Muscle of leg (tissue), 16 donors: ENCODE results near the gene PCOLCE2. TPM values are rescaled to one million over a fixed set of nuclear protein-coding genes. Genes with fewer than 3 reads are reported as not detected.
A peak's percentile ranks its signal among the peaks of the same experiment; 100 is the strongest.

Experiments used
- DNase-seq: peaks from one replicate; pipeline ENCODE4 v3.0.0; 2013
- H3K27ac ChIP-seq: one replicate; pipeline ENCODE4 v1.5.1; 2013; ENCODE audit warnings: mild to moderate bottlenecking, low read length, control low read depth
- H3K27me3 ChIP-seq: one replicate; pipeline ENCODE4 v1.6.1; 2013; ENCODE audit warnings: low read length; ENCODE audit not compliant: control insufficient read depth, insufficient read depth
- H3K36me3 ChIP-seq: one replicate; pipeline ENCODE4 v1.6.1; 2013; ENCODE audit warnings: low read length; ENCODE audit not compliant: control insufficient read depth, insufficient read depth
- H3K4me1 ChIP-seq: one replicate; pipeline ENCODE4 v1.6.1; 2013; ENCODE audit warnings: low read length; ENCODE audit not compliant: control insufficient read depth, insufficient read depth
- H3K4me3 ChIP-seq: one replicate; pipeline ENCODE4 v1.5.1; 2013; ENCODE audit warnings: low read length, control low read depth
- H3K9me3 ChIP-seq: replicated peaks from 2 replicates; pipeline ENCODE4 v1.6.1; 2013; ENCODE audit warnings: low read depth, low read length; ENCODE audit not compliant: control insufficient read depth
- WGBS: methylation state at CpG from one replicate; pipeline ENCODE4 v1.1.5; 2013; ENCODE audit warnings: missing lambda C conversion rate; ENCODE audit not compliant: insufficient coverage; 5-methylcytosine and 5-hydroxymethylcytosine counted together
- long read RNA-seq, 11 donors: transcript quantifications; one replicate each; lab custom pipeline, GENCODE V29; 2026
- polyA plus RNA-seq, 8 donors: library from polyadenylated mRNA; unstranded; fragments of 120-200 nt; gene quantifications; one replicate each; pipeline versions ENCODE4 v1.2.1 to v1.2.3, GENCODE V29; 2013; ENCODE audit warnings: inconsistent platforms in 1 of 8, low replicate concordance in 1 of 8; ENCODE audit not compliant: insufficient read length in 8 of 8, insufficient read depth in 1 of 8
- total RNA-seq: library from RNA; stranded (reverse); fragments of 120-200 nt; gene quantifications from one replicate; pipeline ENCODE4 v1.2.4, GENCODE V29; 2013

The PCOLCE2 gene, protein sequence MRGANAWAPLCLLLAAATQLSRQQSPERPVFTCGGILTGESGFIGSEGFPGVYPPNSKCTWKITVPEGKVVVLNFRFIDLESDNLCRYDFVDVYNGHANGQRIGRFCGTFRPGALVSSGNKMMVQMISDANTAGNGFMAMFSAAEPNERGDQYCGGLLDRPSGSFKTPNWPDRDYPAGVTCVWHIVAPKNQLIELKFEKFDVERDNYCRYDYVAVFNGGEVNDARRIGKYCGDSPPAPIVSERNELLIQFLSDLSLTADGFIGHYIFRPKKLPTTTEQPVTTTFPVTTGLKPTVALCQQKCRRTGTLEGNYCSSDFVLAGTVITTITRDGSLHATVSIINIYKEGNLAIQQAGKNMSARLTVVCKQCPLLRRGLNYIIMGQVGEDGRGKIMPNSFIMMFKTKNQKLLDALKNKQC
- total RNA-seq (2.5 TPM), polyA plus RNA-seq (1 to 10 TPM in 5 of 8 donors, under 1 TPM in 3; 0.79 to 7.2 (median 1.8) TPM)
- long read RNA-seq, donor 1, result 0 reads
- long read RNA-seq, donor 2, result 0 reads
- long read RNA-seq, donor 3, result 0 reads
- long read RNA-seq, donor 4, result 0 reads
- long read RNA-seq, donor 5, transcript PCOLCE2-201 (9 exons, 2,021 nt), result major isoform, 6 of 6 reads
- long read RNA-seq, donor 5, partial matches to known transcripts, result 0 of 6 reads
- long read RNA-seq, donor 5, other reads (novel, unspliced or antisense), result 0 of 6 reads
- long read RNA-seq, donor 6, partial matches to known transcripts, result 76 of 76 reads
- long read RNA-seq, donor 6, other reads (novel, unspliced or antisense), result 0 of 76 reads
- long read RNA-seq, donor 7, partial matches to known transcripts, result 0 of 1 reads
- long read RNA-seq, donor 7, other reads (novel, unspliced or antisense), result 0 of 1 reads
- long read RNA-seq, donor 8, partial matches to known transcripts, result 0 of 2 reads
- long read RNA-seq, donor 8, other reads (novel, unspliced or antisense), result 0 of 2 reads
- long read RNA-seq, donor 9, partial matches to known transcripts, result 0 of 1 reads
- long read RNA-seq, donor 9, other reads (novel, unspliced or antisense), result 0 of 1 reads
- long read RNA-seq, donor 10, partial matches to known transcripts, result 0 of 2 reads
- long read RNA-seq, donor 10, other reads (novel, unspliced or antisense), result 0 of 2 reads
- long read RNA-seq, donor 11, result 0 reads

DNA sequence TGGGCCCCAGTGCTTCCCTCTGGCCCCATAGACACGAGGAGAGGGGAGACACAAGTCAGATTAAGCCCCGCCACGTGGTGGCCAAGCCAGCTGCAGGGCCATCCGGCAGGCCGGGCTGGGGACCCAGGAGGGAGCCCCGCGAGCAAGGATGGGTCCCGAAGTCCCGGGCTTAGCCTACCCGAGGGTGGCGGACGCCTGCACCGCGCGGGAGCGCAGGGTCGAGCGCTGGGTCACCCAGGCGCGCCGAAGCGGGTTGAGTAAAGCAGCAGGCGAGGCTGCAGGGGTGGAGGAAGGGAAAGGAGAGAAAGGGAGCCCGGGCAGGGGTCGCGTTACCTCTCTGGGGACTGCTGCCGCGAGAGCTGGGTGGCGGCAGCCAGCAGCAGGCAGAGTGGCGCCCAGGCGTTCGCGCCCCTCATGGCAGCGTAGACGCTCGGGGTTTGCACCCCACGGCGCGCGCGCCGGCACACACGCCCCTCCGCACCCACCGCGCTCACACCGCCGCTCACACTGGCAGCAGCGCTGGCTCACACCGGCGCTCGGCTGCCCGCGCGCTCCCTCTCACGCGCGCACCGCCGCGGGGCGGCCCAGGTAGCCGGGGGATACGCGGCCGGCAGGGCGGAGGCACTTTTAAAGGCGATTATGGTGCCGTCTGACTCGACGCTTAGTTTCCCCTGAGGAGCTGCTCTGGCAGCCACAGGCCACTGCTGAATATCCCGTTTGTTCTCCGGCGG, at the start of gene PCOLCE2:
Gene PCOLCE2, minus strand, starts transcription at position 603 of the 731 bp plus-strand sequence. Its CDS starts 187 bp downstream, at position 416.
- H3K9me3 ChIP-seq, result no peaks in the 10 kb centered on the region
- H3K4me3 ChIP-seq, result peak within 1 kb of the TSS; percentile 47
- peak; percentile 22 for DNase-seq
- WGBS, result under 1% methylated on average over 72 of the region's 74 CpGs
- no peaks in the 10 kb centered on the region for H3K36me3 ChIP-seq
- peaks cover 8% of the 10 kb centered on the region for H3K4me1 ChIP-seq
- H3K27ac ChIP-seq, result no peak within 1 kb of the TSS
- peaks cover 21% of the 10 kb centered on the region for H3K27me3 ChIP-seq

DNA sequence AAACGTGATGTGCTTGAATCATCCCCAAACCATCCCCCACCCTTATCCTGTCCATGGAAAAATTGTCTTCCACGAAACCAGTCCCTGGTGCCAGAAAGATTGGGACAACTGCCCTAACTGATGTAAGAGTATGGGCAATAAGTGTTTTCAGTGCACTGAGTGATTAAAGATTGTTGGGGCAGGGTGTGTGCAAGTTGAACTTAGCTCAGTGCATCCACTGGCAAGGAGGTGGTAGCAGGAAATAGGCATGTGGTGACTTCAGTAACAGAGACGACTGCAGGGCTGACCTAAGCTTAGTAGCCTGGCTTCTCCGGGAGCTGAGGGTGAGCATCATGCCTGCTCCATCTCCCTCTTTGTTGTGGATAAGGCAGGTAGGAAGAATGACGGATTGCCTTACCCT, 47.1 kb upstream of the PCOLCE2 start:
- H3K27me3 ChIP-seq, result peaks cover 2% of the 10 kb centered on the region
- no CpG with 5 or more reads among the region's 5 CpGs for WGBS
- H3K27ac ChIP-seq, result no peak overlapping the region
- no peaks in the 10 kb centered on the region for H3K36me3 ChIP-seq
- H3K9me3 ChIP-seq, result no peaks in the 10 kb centered on the region
- no peak overlapping the region for H3K4me3 ChIP-seq
- H3K4me1 ChIP-seq, result no peaks in the 10 kb centered on the region
- DNase-seq, result no peak

DNA sequence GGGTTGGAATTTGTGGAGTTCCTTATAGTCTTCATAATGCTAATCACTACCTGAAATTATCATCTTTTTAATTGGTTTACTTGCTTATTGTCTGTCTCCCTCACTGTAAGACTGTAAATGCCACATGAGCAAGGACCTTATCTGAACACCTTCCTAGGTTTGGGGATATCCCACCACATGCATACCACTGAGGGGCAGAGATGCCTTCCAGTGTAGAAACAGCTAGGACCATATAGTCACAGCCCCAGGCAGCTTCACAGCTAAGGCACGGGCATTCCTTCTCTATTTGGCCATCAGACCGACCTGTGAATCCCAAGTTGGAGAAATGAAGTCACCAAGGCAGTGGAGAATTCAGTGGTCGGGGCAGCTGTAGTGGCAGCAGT, 46.0 kb upstream of the PCOLCE2 start:
- Histone ChIP-seq H3K27ac (no peak overlapping the region), H3K36me3 (no peaks in the 10 kb centered on the region), H3K27me3 (peaks cover 2% of the 10 kb centered on the region), H3K4me3 (no peak overlapping the region), H3K4me1 (no peaks in the 10 kb centered on the region), H3K9me3 (no peaks in the 10 kb centered on the region)
- DNase-seq, result no peak
- WGBS, result 83% methylated on average over 2 of the region's 3 CpGs

DNA sequence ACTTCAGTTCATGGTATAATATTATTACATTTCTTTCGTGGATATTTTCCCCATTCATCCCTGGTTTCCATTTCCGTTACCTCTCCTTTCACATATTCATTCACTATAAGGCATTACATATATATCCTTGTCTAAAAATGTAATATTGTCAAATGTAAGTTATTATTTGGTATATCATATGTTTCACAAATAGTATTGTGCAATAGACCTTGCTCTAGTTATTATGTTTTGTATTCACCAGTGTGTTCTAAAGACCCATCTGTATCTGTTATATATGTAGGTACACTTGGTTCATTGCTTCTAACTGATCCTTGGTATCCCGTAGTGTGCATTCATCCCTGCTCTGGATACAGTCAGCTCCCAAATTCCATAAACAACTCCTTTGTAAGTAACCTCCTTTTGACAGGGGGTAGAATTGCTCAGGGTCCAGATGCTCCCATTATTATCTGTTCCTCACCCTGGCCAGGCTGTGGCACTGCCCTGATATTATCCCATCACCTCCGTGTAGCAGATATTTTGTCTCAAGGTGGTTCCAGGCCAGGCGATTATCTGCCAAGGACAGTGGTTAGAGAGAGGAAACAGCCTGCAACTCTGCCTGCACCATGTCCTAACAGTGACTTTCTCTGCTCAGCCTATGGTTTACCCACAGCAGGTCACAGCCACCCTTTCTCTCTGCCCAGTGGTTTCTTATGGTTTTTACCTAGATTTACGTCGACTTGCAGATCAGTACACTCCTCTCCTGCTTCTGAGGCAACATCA, 45.4 kb upstream of the PCOLCE2 start:
- Histone ChIP-seq H3K9me3 (no peaks in the 10 kb centered on the region), H3K36me3 (no peaks in the 10 kb centered on the region), H3K27ac (no peak overlapping the region), H3K27me3 (peaks cover 2% of the 10 kb centered on the region), H3K4me1 (no peaks in the 10 kb centered on the region), H3K4me3 (no peak overlapping the region)
- DNase-seq, result no peak
- 85% methylated on average over 2 of the region's 7 CpGs for WGBS

DNA sequence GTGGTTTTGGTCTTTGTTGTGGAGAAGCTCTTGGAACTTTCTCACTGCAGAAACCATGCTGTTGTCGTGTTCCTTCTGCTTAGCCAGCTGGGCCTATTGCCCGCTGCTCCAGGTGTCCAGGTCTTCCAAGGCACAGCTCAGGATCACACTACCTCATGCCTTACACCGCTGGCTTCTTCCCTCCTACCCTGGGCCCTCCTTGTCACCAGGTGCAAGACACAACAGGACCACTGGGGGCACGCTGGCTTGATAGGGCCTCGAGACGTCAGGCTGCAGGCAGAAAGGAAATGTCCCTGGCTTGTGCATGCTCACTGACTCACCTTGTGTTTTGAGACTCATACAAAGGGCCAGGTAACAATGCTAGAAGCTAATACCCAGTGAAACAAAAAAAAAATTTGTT, 42.3 kb upstream of the PCOLCE2 start:
- no peak overlapping the region for H3K27ac ChIP-seq
- DNase-seq, result no peak
- H3K4me1 ChIP-seq, result no peaks in the 10 kb centered on the region
- no peaks in the 10 kb centered on the region for H3K9me3 ChIP-seq
- H3K4me3 ChIP-seq, result no peak overlapping the region
- no peaks in the 10 kb centered on the region for H3K27me3 ChIP-seq
- 50% methylated on average over 6 of the region's 6 CpGs for WGBS
- no peaks in the 10 kb centered on the region for H3K36me3 ChIP-seq

DNA sequence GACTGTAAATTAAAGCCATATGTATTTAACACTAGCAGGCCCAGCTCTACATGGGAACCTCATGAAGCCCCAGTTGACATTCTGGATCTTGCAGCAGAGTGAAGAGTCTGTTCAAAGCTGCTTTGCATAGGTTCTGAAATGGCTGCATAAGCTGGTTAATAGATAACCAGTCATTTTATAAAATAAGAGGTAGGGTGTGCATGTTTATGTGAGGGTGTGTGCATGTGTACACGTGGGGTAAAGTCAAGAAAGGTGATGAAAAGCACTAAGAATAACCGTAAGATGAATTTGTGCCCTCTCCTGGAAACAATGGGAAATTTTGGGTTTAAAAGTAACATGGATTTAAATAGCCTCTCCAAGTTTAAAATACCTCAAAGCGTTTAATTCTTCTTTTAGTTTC, 41.6 kb upstream of the PCOLCE2 start:
- Histone ChIP-seq H3K27me3 (no peaks in the 10 kb centered on the region), H3K4me3 (no peak overlapping the region), H3K4me1 (no peaks in the 10 kb centered on the region), H3K36me3 (no peaks in the 10 kb centered on the region), H3K9me3 (no peaks in the 10 kb centered on the region), H3K27ac (no peak overlapping the region)
- no peak for DNase-seq
- WGBS, result no CpG with 5 or more reads among the region's 3 CpGs

DNA sequence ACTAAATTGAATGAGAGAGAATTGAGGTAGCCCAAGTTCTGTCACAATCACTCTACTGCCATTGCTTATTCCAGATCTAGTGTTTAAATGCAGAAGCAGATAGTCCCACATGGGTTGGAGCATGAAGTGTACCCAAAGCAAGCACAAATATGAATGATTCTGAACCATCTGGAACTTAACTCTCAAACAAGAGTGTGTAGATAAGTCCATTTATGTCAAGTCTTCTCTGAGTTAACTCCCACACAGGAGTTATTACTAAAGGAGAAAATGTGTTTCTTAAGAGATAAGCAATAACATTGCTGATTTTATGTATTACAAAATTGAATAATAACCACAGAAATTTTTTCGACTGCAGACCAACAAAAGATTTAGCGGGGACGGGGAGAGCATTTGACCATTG, 41.0 kb upstream of the PCOLCE2 start:
- no peak for DNase-seq
- H3K4me1 ChIP-seq, result no peaks in the 10 kb centered on the region
- no CpG with 5 or more reads among the region's 3 CpGs for WGBS
- no peaks in the 10 kb centered on the region for H3K27me3 ChIP-seq
- no peaks in the 10 kb centered on the region for H3K9me3 ChIP-seq
- H3K4me3 ChIP-seq, result no peak overlapping the region
- H3K36me3 ChIP-seq, result no peaks in the 10 kb centered on the region
- no peak overlapping the region for H3K27ac ChIP-seq

DNA sequence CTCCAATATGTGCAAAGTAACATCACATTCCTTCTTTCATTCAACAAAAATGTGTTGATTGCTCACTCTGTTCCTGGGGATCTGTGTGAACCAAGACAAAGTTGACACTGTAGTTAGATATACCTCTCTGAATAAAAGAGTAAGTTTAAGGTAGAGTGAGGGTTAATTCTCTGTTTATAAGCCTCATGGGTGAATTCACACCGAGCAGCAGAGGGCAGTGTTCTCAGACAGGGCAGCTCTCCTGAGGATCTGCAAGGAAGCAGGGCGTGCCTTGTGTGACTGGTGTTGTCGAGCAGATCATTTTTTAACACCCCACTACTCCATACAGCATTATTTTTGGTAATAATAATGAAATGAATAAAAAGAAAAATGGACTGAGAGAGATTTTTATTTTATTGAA, 40.2 kb upstream of the PCOLCE2 start:
- no CpG with 5 or more reads among the region's 3 CpGs for WGBS
- no peak for DNase-seq
- Histone ChIP-seq H3K27me3 (no peaks in the 10 kb centered on the region), H3K36me3 (no peaks in the 10 kb centered on the region), H3K4me3 (no peak overlapping the region), H3K9me3 (no peaks in the 10 kb centered on the region), H3K4me1 (no peaks in the 10 kb centered on the region), H3K27ac (no peak overlapping the region)

DNA sequence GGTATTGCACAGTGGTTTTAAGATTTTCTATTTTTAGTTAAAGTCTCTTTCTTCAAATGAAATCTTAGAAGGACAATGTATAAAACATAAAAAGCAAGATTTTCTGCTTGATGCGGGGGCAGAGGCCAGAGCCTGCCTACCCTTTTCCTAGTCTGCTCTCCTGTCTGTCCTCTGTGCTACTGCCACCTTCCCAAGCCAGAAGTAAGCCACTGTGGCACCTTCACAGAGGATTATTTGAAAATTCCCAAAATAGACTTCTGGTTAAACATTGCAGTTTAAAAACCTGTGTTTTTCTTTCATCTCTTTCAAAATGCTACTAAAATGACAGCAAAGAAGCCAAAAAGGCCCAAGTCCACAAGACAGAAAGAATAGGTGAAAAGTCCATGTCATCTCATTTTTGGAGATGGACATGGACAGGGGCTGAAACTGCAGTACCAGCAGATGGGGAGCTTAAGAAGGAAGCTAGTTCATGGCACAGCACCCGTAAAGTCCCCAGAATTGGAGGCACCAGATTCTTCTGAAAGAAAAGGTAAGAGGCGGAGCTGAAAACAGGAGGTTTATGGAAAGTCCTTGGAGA, 37.6 kb upstream of the PCOLCE2 start:
- Histone ChIP-seq H3K27ac (no peak overlapping the region), H3K36me3 (no peaks in the 10 kb centered on the region), H3K9me3 (no peaks in the 10 kb centered on the region), H3K27me3 (no peaks in the 10 kb centered on the region), H3K4me1 (no peaks in the 10 kb centered on the region), H3K4me3 (no peak overlapping the region)
- 86% methylated on average over 1 of the region's 3 CpGs for WGBS
- no peak for DNase-seq
